H1 (cell line): ENCODE data around the gene GAGE12J. TPM values are rescaled to one million over a fixed set of nuclear protein-coding genes. Genes with fewer than 3 reads are reported as not detected.

ENCODE experiments used
- BACH1 ChIP-seq: IDR thresholded peaks from 2 replicates; pipeline ENCODE4 v1.6.1; 2012; ENCODE audit warnings: low read length, improper control_type of control experiment
- CBX8 ChIP-seq: fragments of 300-800, 300-1000 bp; sonication (generic); IDR thresholded peaks from 2 replicates; pipeline ENCODE4 v1.7.1; 2016; ENCODE audit warnings: low read depth, low read length, borderline replicate concordance
- CHD2 ChIP-seq: IDR thresholded peaks from 2 replicates; pipeline ENCODE4 v1.6.1; 2012; ENCODE audit warnings: low read length, improper control_type of control experiment
- CREB1 ChIP-seq: IDR thresholded peaks from 2 replicates; pipeline ENCODE4 v1.6.1; 2012; ENCODE audit warnings: inconsistent platforms
- JUND ChIP-seq: IDR thresholded peaks from 2 replicates; pipeline ENCODE4 v1.6.1; 2011; ENCODE audit warnings: mild to moderate bottlenecking, improper control_type of control experiment, low read length
- KDM1A ChIP-seq: fragments of 200-600, 300-600 bp; sonication (generic); IDR thresholded peaks from 2 replicates; pipeline ENCODE4 v1.7.1; 2016; ENCODE audit warnings: mild to moderate bottlenecking, low read length, borderline replicate concordance
- PHF8 ChIP-seq: fragments of 200-600 bp; sonication (generic); conservative IDR thresholded peaks from 2 replicates; pipeline ENCODE4 v1.7.1; 2012; ENCODE audit warnings: low read depth, mild to moderate bottlenecking, inconsistent platforms, low read length, moderate library complexity
- SIRT6 ChIP-seq: IDR thresholded peaks from one replicate; pipeline ENCODE4 v1.7.1; 2012; ENCODE audit warnings: low read length, inconsistent platforms
- SP2 ChIP-seq: IDR thresholded peaks from 2 replicates; pipeline ENCODE4 v1.6.1; 2012; ENCODE audit warnings: mild to moderate bottlenecking, low read length, inconsistent platforms
- SP4 ChIP-seq: IDR thresholded peaks from 2 replicates; pipeline ENCODE4 v1.6.1; 2012; ENCODE audit warnings: low read length, inconsistent platforms
- polyA plus RNA-seq, 7 experiments: library from polyadenylated mRNA; depleted of rRNA in 3 of 7; stranded (reverse) in 5 of 7; unstranded in 2 of 7; fragments of >200 nt in 5 of 7; fragments of 200-250 nt in 2 of 7; gene quantifications; 1 replicate in 5 of 7; 2 replicates in 1 of 7; 4 replicates in 1 of 7; pipeline versions ENCODE4 v1.2.1 to v1.2.3, GENCODE V29; 2011 to 2013; ENCODE audit warnings: missing spikeins in 2 of 7, mixed read lengths in 2 of 7
- total RNA-seq: library from RNA; stranded (reverse); fragmentation: NEBNext Ultra II Directional; extraction: Animal tissue kit (Norgen Biotek cat#: 25700); gene quantifications from 2 replicates; pipeline ENCODE4 v1.2.1, GENCODE V29; 2021
- TF ChIP-seq, protein P1 (sequence below): fragments of 300-600 bp; sonication (generic); IDR thresholded peaks from 2 replicates; pipeline ENCODE4 v1.7.1; 2012; ENCODE audit warnings: low read length, moderate library complexity, mild to moderate bottlenecking, inconsistent platforms; ENCODE audit not compliant: insufficient replicate concordance
- TF ChIP-seq, protein P2 (sequence below): IDR thresholded peaks from 2 replicates; pipeline ENCODE4 v1.6.1; 2011; ENCODE audit warnings: low read depth, mild to moderate bottlenecking, low read length; ENCODE audit not compliant: insufficient read depth
- TF ChIP-seq, protein P3 (sequence below): IDR thresholded peaks from 2 replicates; pipeline ENCODE4 v1.6.1; 2012; ENCODE audit warnings: inconsistent platforms

Gene GAGE12J
- total and polyA plus RNA-seq, 2 of the 8 experiments (the other 6 are each of a cell fraction or from before 2014, with no cell fraction given): not detected

DNA sequence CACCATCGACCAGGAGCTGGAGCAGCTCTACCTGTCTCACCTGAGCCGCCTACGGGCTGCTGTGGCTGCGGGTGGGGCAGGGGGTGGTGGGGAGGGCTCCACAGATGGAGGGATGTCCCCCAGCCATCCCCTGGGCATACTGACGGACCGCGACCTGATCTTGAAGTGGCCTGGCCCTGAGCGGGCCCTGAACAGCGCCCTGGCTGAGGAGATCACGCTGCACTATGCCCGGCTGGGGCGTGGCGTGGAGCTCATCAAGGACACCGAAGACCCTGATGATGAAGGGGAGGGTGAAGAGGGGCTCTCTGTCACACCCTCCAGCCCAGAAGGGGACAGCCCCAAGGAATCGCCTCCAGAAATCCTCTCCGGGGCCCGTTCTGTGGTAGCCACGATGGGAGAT lies 35.7 kb upstream of the GAGE12J start (continued):
- TF ChIP-seq, protein P1, sequence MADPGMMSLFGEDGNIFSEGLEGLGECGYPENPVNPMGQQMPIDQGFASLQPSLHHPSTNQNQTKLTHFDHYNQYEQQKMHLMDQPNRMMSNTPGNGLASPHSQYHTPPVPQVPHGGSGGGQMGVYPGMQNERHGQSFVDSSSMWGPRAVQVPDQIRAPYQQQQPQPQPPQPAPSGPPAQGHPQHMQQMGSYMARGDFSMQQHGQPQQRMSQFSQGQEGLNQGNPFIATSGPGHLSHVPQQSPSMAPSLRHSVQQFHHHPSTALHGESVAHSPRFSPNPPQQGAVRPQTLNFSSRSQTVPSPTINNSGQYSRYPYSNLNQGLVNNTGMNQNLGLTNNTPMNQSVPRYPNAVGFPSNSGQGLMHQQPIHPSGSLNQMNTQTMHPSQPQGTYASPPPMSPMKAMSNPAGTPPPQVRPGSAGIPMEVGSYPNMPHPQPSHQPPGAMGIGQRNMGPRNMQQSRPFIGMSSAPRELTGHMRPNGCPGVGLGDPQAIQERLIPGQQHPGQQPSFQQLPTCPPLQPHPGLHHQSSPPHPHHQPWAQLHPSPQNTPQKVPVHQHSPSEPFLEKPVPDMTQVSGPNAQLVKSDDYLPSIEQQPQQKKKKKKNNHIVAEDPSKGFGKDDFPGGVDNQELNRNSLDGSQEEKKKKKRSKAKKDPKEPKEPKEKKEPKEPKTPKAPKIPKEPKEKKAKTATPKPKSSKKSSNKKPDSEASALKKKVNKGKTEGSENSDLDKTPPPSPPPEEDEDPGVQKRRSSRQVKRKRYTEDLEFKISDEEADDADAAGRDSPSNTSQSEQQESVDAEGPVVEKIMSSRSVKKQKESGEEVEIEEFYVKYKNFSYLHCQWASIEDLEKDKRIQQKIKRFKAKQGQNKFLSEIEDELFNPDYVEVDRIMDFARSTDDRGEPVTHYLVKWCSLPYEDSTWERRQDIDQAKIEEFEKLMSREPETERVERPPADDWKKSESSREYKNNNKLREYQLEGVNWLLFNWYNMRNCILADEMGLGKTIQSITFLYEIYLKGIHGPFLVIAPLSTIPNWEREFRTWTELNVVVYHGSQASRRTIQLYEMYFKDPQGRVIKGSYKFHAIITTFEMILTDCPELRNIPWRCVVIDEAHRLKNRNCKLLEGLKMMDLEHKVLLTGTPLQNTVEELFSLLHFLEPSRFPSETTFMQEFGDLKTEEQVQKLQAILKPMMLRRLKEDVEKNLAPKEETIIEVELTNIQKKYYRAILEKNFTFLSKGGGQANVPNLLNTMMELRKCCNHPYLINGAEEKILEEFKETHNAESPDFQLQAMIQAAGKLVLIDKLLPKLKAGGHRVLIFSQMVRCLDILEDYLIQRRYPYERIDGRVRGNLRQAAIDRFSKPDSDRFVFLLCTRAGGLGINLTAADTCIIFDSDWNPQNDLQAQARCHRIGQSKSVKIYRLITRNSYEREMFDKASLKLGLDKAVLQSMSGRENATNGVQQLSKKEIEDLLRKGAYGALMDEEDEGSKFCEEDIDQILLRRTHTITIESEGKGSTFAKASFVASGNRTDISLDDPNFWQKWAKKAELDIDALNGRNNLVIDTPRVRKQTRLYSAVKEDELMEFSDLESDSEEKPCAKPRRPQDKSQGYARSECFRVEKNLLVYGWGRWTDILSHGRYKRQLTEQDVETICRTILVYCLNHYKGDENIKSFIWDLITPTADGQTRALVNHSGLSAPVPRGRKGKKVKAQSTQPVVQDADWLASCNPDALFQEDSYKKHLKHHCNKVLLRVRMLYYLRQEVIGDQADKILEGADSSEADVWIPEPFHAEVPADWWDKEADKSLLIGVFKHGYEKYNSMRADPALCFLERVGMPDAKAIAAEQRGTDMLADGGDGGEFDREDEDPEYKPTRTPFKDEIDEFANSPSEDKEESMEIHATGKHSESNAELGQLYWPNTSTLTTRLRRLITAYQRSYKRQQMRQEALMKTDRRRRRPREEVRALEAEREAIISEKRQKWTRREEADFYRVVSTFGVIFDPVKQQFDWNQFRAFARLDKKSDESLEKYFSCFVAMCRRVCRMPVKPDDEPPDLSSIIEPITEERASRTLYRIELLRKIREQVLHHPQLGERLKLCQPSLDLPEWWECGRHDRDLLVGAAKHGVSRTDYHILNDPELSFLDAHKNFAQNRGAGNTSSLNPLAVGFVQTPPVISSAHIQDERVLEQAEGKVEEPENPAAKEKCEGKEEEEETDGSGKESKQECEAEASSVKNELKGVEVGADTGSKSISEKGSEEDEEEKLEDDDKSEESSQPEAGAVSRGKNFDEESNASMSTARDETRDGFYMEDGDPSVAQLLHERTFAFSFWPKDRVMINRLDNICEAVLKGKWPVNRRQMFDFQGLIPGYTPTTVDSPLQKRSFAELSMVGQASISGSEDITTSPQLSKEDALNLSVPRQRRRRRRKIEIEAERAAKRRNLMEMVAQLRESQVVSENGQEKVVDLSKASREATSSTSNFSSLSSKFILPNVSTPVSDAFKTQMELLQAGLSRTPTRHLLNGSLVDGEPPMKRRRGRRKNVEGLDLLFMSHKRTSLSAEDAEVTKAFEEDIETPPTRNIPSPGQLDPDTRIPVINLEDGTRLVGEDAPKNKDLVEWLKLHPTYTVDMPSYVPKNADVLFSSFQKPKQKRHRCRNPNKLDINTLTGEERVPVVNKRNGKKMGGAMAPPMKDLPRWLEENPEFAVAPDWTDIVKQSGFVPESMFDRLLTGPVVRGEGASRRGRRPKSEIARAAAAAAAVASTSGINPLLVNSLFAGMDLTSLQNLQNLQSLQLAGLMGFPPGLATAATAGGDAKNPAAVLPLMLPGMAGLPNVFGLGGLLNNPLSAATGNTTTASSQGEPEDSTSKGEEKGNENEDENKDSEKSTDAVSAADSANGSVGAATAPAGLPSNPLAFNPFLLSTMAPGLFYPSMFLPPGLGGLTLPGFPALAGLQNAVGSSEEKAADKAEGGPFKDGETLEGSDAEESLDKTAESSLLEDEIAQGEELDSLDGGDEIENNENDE: no peak
- TF ChIP-seq SP4 (no peak), CBX8 (no peak), SIRT6 (no peak), PHF8 (no peak), CHD2 (no peak), BACH1 (no peak), SP2 (no peak), JUND (no peak), KDM1A (no peak), CREB1 (no peak)
- TF ChIP-seq, protein P2, sequence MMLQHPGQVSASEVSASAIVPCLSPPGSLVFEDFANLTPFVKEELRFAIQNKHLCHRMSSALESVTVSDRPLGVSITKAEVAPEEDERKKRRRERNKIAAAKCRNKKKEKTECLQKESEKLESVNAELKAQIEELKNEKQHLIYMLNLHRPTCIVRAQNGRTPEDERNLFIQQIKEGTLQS: no peak
- TF ChIP-seq, protein P3, sequence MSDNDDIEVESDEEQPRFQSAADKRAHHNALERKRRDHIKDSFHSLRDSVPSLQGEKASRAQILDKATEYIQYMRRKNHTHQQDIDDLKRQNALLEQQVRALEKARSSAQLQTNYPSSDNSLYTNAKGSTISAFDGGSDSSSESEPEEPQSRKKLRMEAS: no peak
